Common myeloid progenitor, CD34-positive (primary cell): ENCODE measurements around the gene WARS2.

ENCODE experiments used
- CTCF ChIA-PET: fragments of 350-600 bp; sonication (Branson Sonifier 250); formaldehyde crosslinking; loops from one replicate; lab custom pipeline; 2021; ENCODE audit warnings: antibody characterized with exemption; lab: Charles Lee
- POLR2A ChIA-PET: fragments of 350-600 bp; sonication (Branson Sonifier 250); formaldehyde crosslinking; loops from one replicate; lab custom pipeline; 2021; ENCODE audit warnings: antibody characterized with exemption; lab: Charles Lee
- DNase-seq, 3 donors: peaks; one replicate each; pipeline versions ENCODE4 v3.0.0 to v3.0.0-alpha.2; 2013
- H3K27ac ChIP-seq, 2 experiments: 1 replicate in 1 of 2; 2 replicates in 1 of 2; pipeline ENCODE4 v1.7.0; 2013; ENCODE audit warnings: inconsistent platforms in 2 of 2, low read length in 2 of 2, mild to moderate bottlenecking in 2 of 2, low read depth in 1 of 2, moderate library complexity in 1 of 2; ENCODE audit not compliant: severe bottlenecking in 2 of 2, insufficient read depth in 1 of 2, poor library complexity in 1 of 2
- H3K27me3 ChIP-seq, 5 experiments: replicated peaks in 2 of 5; 1 replicate in 3 of 5; 2 replicates in 2 of 5; pipeline versions ENCODE4 v1.6.1 to v1.7.0; 2013; ENCODE audit warnings: low read length in 4 of 5, mild to moderate bottlenecking in 2 of 5, moderate library complexity in 2 of 5, inconsistent platforms in 1 of 5; ENCODE audit not compliant: insufficient read depth in 5 of 5, control insufficient read depth in 4 of 5
- H3K36me3 ChIP-seq, 4 experiments: 1 replicate in 2 of 4; 2 replicates in 2 of 4; pipeline versions ENCODE4 v1.6.1 to v1.7.0; 2013; ENCODE audit warnings: low read length in 3 of 4, control low read depth in 1 of 4, mild to moderate bottlenecking in 1 of 4; ENCODE audit not compliant: control insufficient read depth in 4 of 4, insufficient read depth in 4 of 4
- H3K4me1 ChIP-seq, 4 experiments: 1 replicate in 3 of 4; 2 replicates in 1 of 4; pipeline versions ENCODE4 v1.6.1 to v1.7.1; 2013; ENCODE audit warnings: low read length in 3 of 4, mild to moderate bottlenecking in 3 of 4, control low read depth in 1 of 4, inconsistent platforms in 1 of 4, moderate library complexity in 1 of 4; ENCODE audit not compliant: control insufficient read depth in 4 of 4, insufficient read depth in 4 of 4; ENCODE audit errors: control extremely low read depth in 1 of 4
- H3K4me3 ChIP-seq, 7 experiments: 1 replicate in 4 of 7; 2 replicates in 3 of 7; pipeline versions ENCODE4 v1.5.1 to v1.7.0; 2013; ENCODE audit warnings: mild to moderate bottlenecking in 7 of 7, low read length in 6 of 7, moderate library complexity in 6 of 7, inconsistent platforms in 2 of 7, low read depth in 2 of 7, control low read depth in 1 of 7; ENCODE audit not compliant: insufficient read depth in 4 of 7, control insufficient read depth in 1 of 7; ENCODE audit errors: extremely low read depth in 1 of 7
- H3K9me3 ChIP-seq, 5 experiments: 1 replicate in 4 of 5; 2 replicates in 1 of 5; pipeline versions ENCODE4 v1.6.1 to v1.7.1; 2013; ENCODE audit warnings: low read length in 4 of 5, mild to moderate bottlenecking in 2 of 5, inconsistent platforms in 1 of 5, low read depth in 1 of 5, moderate library complexity in 1 of 5; ENCODE audit not compliant: control insufficient read depth in 4 of 5, insufficient read depth in 2 of 5; ENCODE audit errors: control extremely low read depth in 1 of 5
- WGBS: methylation state at CpG from one replicate; pipeline ENCODE4 v1.1.5; 2013; ENCODE audit not compliant: insufficient coverage; 5-methylcytosine and 5-hydroxymethylcytosine counted together

Gene WARS2

GRCh38 chr1:119046785-119047438 is 93.5 kb downstream of the WARS2 start:
- peak overlapping the region in 1 of 7 experiments; percentile 12 for H3K4me3 ChIP-seq
- 20% methylated on average over 1 of the region's 5 CpGs for WGBS
- CTCF ChIA-PET, result interaction anchor here (0.6 kb wide), 1 partner anchor 83 kb away, joined by 3 read pairs; no protein-coding TSS in a partner anchor
- POLR2A ChIA-PET, result interaction anchor here (0.7 kb wide), 1 partner anchor 868 kb away, joined by 3 read pairs; no protein-coding TSS in a partner anchor
- DNase-seq, result peak in 2 of 3 donors; percentile 3 to 14
- H3K36me3 ChIP-seq, result peaks cover 0 to 5% (median 4%) of the 10 kb centered on the region in 4 experiments
- H3K27ac ChIP-seq, result peak overlapping the region in 1 of 2 experiments; percentile 40
- H3K9me3 ChIP-seq, result no peaks in the 10 kb centered on the region
- no peaks in the 10 kb centered on the region for H3K27me3 ChIP-seq
- peaks cover 0 to 10% (median 0%) of the 10 kb centered on the region in 4 experiments for H3K4me1 ChIP-seq

- 68% methylated on average over 6 of the region's 7 CpGs for WGBS
- no peaks in the 10 kb centered on the region for H3K9me3 ChIP-seq
- no peak overlapping the region for H3K4me3 ChIP-seq
- no peaks in the 10 kb centered on the region for H3K27me3 ChIP-seq
- ChIA-PET CTCF (no interaction called here), POLR2A (interaction anchor here (0.7 kb wide), 1 partner anchor 867 kb away, joined by 3 read pairs; no protein-coding TSS in a partner anchor)
- peaks cover 0 to 5% (median 4%) of the 10 kb centered on the region in 4 experiments for H3K36me3 ChIP-seq
- DNase-seq, result no peak
- H3K27ac ChIP-seq, result peak overlapping the region in 1 of 2 experiments; percentile 40
- H3K4me1 ChIP-seq, result peaks cover 0 to 10% (median 0%) of the 10 kb centered on the region in 4 experiments
These were observed 94.0 kb downstream of the WARS2 start for GRCh38 chr1:119046429-119046784.

GRCh38 chr1:119045096-119045746 is 95.2 kb downstream of the WARS2 start:
- CTCF ChIA-PET, result no interaction called here
- no peaks in the 10 kb centered on the region for H3K9me3 ChIP-seq
- no peak overlapping the region for H3K4me3 ChIP-seq
- DNase-seq, result no peak
- H3K4me1 ChIP-seq, result peaks cover 0 to 10% (median 0%) of the 10 kb centered on the region in 4 experiments
- H3K36me3 ChIP-seq, result peaks cover 0 to 8% (median 4%) of the 10 kb centered on the region in 4 experiments
- no peak overlapping the region for H3K27ac ChIP-seq
- WGBS, result no CpG with 5 or more reads among the region's 1 CpG
- POLR2A ChIA-PET, result no interaction called here
- no peaks in the 10 kb centered on the region for H3K27me3 ChIP-seq

- no peaks in the 10 kb centered on the region for H3K4me1 ChIP-seq
- H3K4me3 ChIP-seq, result no peak overlapping the region
- ChIA-PET POLR2A (no interaction called here), CTCF (interaction anchor here (1.0 kb wide), 1 partner anchor 329 kb away, joined by 3 read pairs; no protein-coding TSS in a partner anchor)
- no peaks in the 10 kb centered on the region for H3K9me3 ChIP-seq
- H3K36me3 ChIP-seq, result peaks cover 0 to 8% (median 4%) of the 10 kb centered on the region in 4 experiments
- no peaks in the 10 kb centered on the region for H3K27me3 ChIP-seq
- WGBS, result 100% methylated on average over 2 of the region's 2 CpGs
- no peak overlapping the region for H3K27ac ChIP-seq
- no peak for DNase-seq
These were observed 99.5 kb downstream of the WARS2 start for GRCh38 chr1:119040906-119041305.

GRCh38 chr1:119040489-119040888 is 100.0 kb downstream of the WARS2 start:
- no peak overlapping the region for H3K27ac ChIP-seq
- H3K36me3 ChIP-seq, result peaks cover 0 to 8% (median 4%) of the 10 kb centered on the region in 4 experiments
- H3K4me1 ChIP-seq, result no peaks in the 10 kb centered on the region
- WGBS, result no CpG with 5 or more reads among the region's 2 CpGs
- ChIA-PET CTCF (no interaction called here), POLR2A (interaction anchor here (0.6 kb wide), 1 partner anchor 11 kb away, joined by 3 read pairs; no protein-coding TSS in a partner anchor)
- no peaks in the 10 kb centered on the region for H3K27me3 ChIP-seq
- no peak for DNase-seq
- no peak overlapping the region for H3K4me3 ChIP-seq
- no peaks in the 10 kb centered on the region for H3K9me3 ChIP-seq

GRCh38 chr1:119038363-119038762 is 102.1 kb downstream of the WARS2 start:
- CTCF ChIA-PET, result no interaction called here
- no peak for DNase-seq
- Histone ChIP-seq H3K36me3 (peaks cover 0 to 6% (median 2%) of the 10 kb centered on the region in 4 experiments), H3K27me3 (no peaks in the 10 kb centered on the region), H3K27ac (no peak overlapping the region), H3K4me3 (no peak overlapping the region), H3K4me1 (no peaks in the 10 kb centered on the region), H3K9me3 (no peaks in the 10 kb centered on the region)
- 100% methylated on average over 2 of the region's 2 CpGs for WGBS
- POLR2A ChIA-PET, result no interaction called here

- Histone ChIP-seq H3K9me3 (peaks cover 0 to 3% (median 0%) of the 10 kb centered on the region in 5 experiments), H3K27ac (no peak overlapping the region), H3K36me3 (peaks cover 2 to 6% (median 5%) of the 10 kb centered on the region in 4 experiments), H3K4me3 (no peak overlapping the region), H3K27me3 (no peaks in the 10 kb centered on the region), H3K4me1 (no peaks in the 10 kb centered on the region)
- DNase-seq, result no peak
- ChIA-PET POLR2A (no interaction called here), CTCF (no interaction called here)
These were observed 106.1 kb downstream of the WARS2 start for GRCh38 chr1:119034359-119034758.
